Nephron progenitor cell (in vitro differentiated cells): Measurements from ENCODE around the gene EPHA5.
A peak's percentile ranks its signal among the peaks of the same experiment; 100 is the strongest.

Source experiments
- DNase-seq: peaks from one replicate; pipeline ENCODE4 v3.0.0; 2021
- H3K27ac Mint-ChIP-seq: 2 replicates; pipeline ENCODE4 v1.8.0; 2021; ENCODE audit warnings: mild to moderate bottlenecking, moderate library complexity, mixed read lengths
- H3K27me3 Mint-ChIP-seq: 2 replicates; pipeline ENCODE4 v1.8.0; 2021; ENCODE audit warnings: mild to moderate bottlenecking, low read depth, mixed read lengths; ENCODE audit not compliant: poor library complexity
- H3K36me3 Mint-ChIP-seq: 2 replicates; pipeline ENCODE4 v1.8.0; 2021; ENCODE audit warnings: low read depth, mixed read lengths
- H3K4me1 Mint-ChIP-seq: 2 replicates; pipeline ENCODE4 v1.8.0; 2021; ENCODE audit warnings: mixed read lengths
- H3K4me3 Mint-ChIP-seq: 2 replicates; pipeline ENCODE4 v1.8.0; 2021; ENCODE audit warnings: mild to moderate bottlenecking, moderate library complexity, mixed read lengths
- H3K9me3 Mint-ChIP-seq: 2 replicates; pipeline ENCODE4 v1.8.0; 2021; ENCODE audit warnings: mild to moderate bottlenecking, moderate library complexity, mixed read lengths
- CTCF ChIP-seq: fragments of 200-600 bp; sonication (generic); IDR thresholded peaks from 2 replicates; pipeline ENCODE4 v1.5.0; 2021; ENCODE audit warnings: antibody characterized with exemption

The EPHA5 gene

GRCh38 chr4:65550500-65550899 lies 119.8 kb downstream of the EPHA5 start:
- no peak for DNase-seq
- Mint-ChIP-seq H3K27ac (no peak overlapping the region), H3K9me3 (no peaks in the 10 kb centered on the region), H3K27me3 (no peaks in the 10 kb centered on the region), H3K4me3 (no peak overlapping the region), H3K36me3 (no peaks in the 10 kb centered on the region), H3K4me1 (peaks cover 10% of the 10 kb centered on the region)
- no peak for TF ChIP-seq CTCF

GRCh38 chr4:65546882-65547416 lies 123.3 kb downstream of the EPHA5 start:
- Mint-ChIP-seq H3K9me3 (peaks cover 15% of the 10 kb centered on the region), H3K4me1 (peaks cover 5% of the 10 kb centered on the region), H3K27ac (no peak overlapping the region), H3K27me3 (no peaks in the 10 kb centered on the region), H3K4me3 (no peak overlapping the region), H3K36me3 (no peaks in the 10 kb centered on the region)
- no peak for DNase-seq
- TF ChIP-seq CTCF, result no peak

GRCh38 chr4:65538571-65538970 lies 131.7 kb downstream of the EPHA5 start:
- Mint-ChIP-seq H3K9me3 (peaks cover 7% of the 10 kb centered on the region), H3K36me3 (no peaks in the 10 kb centered on the region), H3K4me1 (peaks cover 5% of the 10 kb centered on the region), H3K27ac (no peak overlapping the region), H3K27me3 (no peaks in the 10 kb centered on the region), H3K4me3 (no peak overlapping the region)
- DNase-seq, result no peak
- no peak for TF ChIP-seq CTCF

GRCh38 chr4:65535113-65535512 lies 135.2 kb downstream of the EPHA5 start:
- no peaks in the 10 kb centered on the region for H3K27me3 Mint-ChIP-seq
- no peak for TF ChIP-seq CTCF
- no peak for DNase-seq
- no peak overlapping the region for H3K27ac Mint-ChIP-seq
- no peaks in the 10 kb centered on the region for H3K36me3 Mint-ChIP-seq
- H3K4me3 Mint-ChIP-seq, result no peak overlapping the region
- H3K4me1 Mint-ChIP-seq, result no peaks in the 10 kb centered on the region
- H3K9me3 Mint-ChIP-seq, result no peaks in the 10 kb centered on the region

GRCh38 chr4:65521666-65522065 lies 148.6 kb downstream of the EPHA5 start:
- DNase-seq, result no peak

More at GRCh38 chr4:65521666-65522065, 148.6 kb downstream of the EPHA5 start:
- H3K9me3 Mint-ChIP-seq, result peaks cover 6% of the 10 kb centered on the region
- no peaks in the 10 kb centered on the region for H3K36me3 Mint-ChIP-seq
- no peak for TF ChIP-seq CTCF
- no peaks in the 10 kb centered on the region for H3K4me1 Mint-ChIP-seq
- peak overlapping the region; percentile 51 for H3K27ac Mint-ChIP-seq
- no peak overlapping the region for H3K4me3 Mint-ChIP-seq
- no peaks in the 10 kb centered on the region for H3K27me3 Mint-ChIP-seq
